Stimulated activated CD4-positive, alpha-beta T cell treated with anti-CD3 and anti-CD28 coated beads, Interleukin-1b, Interleukin-23, amount 100 ng/mL, for 24 hours (primary cell): Measurements from ENCODE around the gene PXT1.
"Not testable (repeated sequence)": the region's sequence is repeated elsewhere in the genome, so short reads cannot be mapped to it uniquely, and the experiment has no call there.

ENCODE experiments used
- DNase-seq, 4 experiments: peaks; one replicate each; pipeline ENCODE4 v3.0.0-alpha.2; 2020; ENCODE audit warnings: low read depth in 4 of 4, low spot score in 1 of 4

The PXT1 gene

DNA sequence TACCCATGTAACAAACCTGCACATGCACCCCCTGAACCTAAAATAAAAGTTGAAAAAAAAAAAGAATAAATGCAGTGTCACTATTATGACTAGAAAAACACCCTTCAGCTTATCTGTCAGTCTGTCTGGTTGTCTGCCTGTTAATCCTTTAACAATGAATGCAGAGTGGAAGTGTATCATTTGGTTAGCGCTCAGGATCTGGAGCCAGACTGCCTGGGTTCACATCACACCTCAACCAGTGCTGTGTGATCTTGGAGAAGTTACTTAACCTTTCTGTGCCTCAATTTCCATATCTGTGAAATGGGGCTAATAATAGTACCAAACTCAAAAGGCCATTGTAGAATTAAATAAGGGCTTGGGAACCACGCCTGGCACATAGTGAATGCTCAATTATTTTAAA lies 72.0 kb downstream of the PXT1 start:
- no peak for DNase-seq

DNA sequence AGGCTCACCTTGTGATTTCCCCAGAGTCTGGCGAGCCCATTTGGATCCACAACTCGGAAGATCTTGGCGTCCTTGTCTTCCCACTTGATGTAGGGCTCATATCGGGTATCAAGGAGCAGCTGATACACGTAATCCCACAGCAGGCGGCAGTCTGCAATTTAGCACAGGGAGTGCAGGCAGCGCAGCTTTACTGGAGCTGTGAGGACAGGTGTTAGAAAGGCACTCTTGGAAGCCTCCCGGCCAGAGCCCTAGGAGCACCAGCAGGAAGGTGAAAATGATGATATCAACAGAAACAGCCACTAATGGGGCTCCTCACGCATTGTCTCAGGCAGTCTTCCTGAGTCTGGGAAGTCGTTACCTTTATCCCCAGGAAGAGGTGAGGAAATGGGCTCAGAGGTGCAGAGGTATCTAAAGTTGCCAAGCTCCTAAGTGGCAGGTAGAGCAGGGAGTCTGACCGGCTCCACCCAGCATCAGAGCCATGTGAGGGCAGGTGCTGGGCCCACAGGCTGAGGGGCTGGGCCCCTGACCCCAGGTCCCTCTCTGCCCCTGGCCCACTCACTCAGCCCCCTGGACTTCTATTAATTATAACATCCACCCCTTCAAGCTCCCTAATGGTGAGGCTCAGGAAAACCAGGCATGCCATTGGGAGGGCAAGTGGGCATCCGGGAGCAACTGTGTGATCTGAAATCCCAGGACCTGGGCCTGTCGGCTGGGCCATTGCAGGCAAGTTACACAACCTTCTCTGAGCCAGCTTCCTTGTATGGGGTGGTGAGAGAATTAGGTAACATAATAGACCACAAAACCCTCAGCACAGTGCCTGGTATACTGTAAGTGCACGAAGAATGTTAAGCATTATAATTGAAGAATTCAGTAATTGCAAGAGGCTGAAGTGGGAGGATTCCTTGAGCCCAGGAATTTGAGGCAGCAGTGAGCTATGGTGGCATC lies 73.5 kb downstream of the PXT1 start:
- no peak for DNase-seq

DNA sequence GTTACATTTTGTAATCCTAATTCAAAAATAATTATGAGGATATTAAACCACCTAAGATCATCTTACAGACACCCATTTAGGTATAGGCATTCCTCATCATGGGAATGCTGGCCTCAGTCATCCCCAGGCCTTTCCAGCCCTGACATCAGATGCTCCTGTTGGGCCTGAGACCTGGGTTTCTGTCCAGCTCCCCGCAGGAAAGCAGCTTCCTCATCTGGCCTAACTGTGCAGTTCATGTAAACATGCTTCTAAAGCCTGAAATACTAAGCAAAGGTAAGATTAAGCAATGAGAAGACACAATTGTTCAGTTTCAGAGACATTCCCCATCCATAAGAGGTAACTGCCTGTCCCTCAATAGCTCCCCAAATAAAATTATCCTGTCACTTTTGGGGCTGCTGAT lies 74.2 kb downstream of the PXT1 start:
- no peak for DNase-seq

DNA sequence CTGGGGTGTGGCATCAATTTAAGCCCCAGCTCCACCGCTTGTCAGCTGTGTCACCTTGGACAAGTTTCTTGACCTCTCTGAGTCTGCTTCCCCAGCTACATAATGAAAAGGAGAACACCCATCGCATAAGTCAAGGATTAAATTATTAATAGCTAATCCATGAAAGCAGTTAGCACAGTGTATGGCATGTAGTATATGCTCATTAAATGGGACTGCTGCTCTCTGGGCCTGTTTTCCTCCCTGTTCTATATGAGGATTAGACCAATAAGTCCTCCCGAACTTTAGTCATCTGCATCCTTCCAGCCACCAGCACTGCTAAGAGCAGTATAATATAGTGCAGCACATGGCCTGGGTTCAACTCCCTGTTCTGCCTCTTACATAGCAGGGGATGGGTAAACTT lies 74.9 kb downstream of the PXT1 start:
- no peak for DNase-seq

DNA sequence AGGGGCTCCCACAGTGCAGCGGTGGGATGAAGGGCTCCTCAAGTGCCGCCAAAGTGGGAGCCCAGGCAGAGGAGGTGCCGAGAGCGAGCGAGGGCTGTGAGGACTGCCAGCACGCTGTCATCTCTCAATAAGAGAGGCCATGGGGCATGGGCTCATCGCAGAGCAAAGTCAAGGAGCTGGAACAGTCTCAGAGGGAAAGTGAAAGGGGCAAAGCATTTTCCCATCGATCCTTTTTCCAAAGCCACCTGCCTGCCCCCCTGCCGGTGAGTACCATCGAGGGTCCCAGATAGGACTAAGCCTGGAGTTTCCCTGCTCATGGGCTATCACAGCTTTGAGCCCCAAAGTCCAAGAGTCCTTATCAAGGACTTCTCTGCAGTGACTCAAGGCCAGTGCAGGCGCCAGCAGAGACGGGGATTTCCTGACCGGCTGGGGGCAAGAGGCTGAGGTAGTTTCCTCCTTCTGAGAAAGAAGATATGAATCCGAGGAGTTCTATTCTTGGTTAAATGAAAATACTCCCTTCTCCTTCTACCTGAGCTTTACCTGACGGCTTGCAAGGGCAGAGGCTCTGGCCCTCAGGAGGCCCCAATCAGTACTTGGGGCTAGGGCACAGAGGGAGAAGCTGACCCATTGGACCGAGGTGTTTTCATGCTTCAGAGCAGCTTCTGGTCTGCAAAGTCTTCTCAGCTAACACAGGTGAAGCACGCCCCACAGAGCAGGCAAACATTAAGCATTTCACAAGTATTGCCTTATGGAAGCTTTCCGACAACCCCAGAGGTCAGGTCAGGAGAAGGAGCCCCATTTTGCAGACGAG lies 77.8 kb downstream of the PXT1 start:
- DNase-seq = no peak

DNA sequence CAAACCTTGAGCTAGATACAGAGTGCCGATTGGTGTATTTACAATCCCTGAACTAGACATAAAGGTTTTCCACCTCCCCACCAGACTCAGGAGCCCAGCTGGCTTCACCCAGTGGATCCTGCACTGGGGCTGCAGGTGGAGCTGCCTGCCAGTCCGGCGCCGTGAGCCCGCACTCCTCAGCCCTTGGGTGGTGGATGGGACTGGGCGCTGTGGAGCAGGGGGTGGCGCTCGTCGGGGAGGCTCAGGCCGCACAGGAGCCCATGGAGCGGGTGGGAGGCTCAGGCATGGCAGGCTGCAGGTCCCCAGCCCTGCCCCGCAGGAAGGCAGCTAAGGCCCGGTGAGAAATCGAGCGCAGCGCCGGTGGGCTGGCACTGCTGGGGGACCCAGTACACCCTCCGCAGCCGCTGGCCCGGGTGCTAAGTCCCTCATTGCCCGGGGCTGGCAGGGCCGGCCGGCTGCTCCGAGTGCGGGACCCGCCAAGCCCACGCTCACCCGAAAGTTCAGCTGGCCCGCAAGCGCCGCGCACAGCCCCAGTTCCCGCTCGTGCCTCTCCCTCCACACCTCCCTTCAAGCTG lies 78.5 kb downstream of the PXT1 start:
- not testable (repeated sequence) for DNase-seq

- DNase-seq = not testable (repeated sequence)
Observed at GRCh38 chr6:36363371-36363752, 79.3 kb downstream of the PXT1 start.

DNA sequence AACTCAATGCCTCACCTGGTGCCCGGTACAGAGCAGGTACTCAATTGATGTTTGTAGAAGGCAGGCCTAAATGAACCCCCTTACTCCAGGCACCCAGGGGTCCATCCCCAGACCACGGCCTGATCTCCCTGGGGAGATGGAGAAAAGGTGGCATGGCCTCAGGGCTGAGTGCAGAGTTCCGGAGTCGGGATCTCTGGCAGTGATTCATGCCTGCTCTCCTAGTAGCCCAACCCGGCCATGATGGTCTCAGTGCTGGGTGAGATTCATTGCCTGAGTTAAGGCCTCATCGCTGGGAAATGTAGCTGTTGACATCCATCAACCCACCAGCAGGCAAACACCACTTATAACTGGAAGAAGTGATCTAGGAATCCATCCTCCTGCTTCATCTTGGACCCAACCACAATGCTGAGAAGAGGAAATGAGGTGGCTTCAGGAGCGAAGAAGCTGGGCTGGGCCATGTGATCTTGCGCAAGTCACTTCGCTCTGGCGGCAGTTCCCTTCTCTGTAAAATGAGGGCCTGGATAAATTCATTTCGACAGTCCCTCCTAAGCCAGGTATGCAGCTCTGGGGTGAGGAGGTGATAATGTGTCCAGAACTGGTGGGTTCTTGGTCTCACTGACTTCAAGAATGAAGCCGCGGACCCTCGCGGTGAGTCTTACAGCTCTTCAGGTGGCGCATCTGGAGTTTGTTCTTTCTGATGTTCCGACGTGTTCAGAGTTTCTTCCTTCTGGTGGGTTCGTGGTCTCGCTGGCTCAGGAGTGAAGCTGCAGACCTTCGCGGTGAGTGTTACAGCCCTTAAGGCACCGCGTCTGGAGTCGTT lies 79.9 kb downstream of the PXT1 start:
- no peak for DNase-seq

GRCh38 chr6:36361071-36361470 lies 81.6 kb downstream of the PXT1 start:
- DNase-seq = no peak

- peak; percentile 35 to 64 (median 53) for DNase-seq
Observed at GRCh38 chr6:36360241-36361054, 82.2 kb downstream of the PXT1 start.

DNA sequence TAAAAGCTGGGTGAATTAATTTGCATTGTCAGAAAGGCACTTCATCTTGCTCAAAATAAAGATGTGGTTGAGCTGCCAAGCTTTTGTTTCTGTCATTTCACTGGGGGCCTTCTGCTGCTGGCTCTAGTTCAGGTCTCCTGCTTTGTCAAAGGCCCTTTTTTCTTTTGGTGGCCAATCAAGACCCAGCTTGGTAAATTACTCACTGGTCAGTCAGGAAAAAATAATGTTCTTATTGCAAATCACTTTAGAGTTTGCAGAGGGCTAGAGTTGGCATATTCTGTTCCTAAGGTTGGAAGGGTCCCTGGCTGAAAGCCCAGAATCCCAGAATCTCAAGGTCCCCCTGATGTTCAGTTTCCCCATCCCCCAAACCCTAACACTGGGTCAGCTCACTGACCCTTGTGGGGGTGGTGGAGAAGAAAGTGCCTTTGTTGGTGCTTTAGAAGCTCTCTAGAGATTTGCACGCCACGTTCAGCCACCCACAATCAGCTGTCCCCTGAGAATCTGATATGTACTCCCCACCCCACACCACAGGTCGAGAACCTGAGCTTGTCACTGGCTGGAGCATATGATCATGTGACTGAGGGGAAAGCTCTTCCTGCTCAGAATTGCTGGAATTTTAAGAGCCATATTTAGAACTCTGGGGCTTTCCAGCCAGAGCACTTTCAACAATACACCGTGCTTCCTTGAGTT lies 84.3 kb downstream of the PXT1 start:
- no peak for DNase-seq

DNA sequence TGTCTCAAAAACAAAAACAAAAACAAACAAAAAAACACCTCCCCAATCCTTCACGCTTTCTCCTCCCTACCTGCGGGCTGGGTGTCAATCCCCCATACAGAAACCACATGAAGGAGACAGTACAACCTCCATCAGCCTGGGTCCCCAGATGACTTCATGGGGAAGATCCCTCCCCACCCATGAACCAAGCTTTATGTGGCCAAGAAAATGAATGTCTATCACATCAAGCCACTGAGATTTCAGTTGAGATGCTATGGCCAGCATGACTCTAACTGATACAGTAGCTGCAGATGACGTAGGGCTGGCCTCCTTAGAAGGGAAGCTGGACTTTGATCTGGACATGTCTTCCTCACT lies 84.8 kb downstream of the PXT1 start:
- no peak for DNase-seq

DNA sequence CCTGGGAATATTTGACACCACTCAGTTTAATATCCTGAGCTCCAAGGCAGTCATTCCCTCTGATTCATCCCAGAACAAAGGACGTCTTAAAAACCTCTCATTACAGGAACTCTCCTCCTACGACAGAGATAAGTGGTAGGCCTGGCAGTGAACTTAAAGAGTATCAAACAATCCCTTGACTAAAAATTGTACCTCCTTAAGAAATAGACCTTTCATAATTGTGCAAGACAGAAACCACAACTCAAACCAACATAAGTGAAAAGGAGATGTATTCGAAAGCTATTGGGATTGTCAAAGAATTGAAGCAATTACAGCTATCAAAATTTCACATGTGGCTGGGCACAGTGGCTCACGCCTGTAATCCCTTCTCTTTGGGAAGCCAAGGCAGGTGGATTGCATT lies 86.8 kb downstream of the PXT1 start:
- DNase-seq = no peak

- DNase-seq = no peak
Observed at GRCh38 chr6:36353411-36353915, 89.2 kb downstream of the PXT1 start.

DNA sequence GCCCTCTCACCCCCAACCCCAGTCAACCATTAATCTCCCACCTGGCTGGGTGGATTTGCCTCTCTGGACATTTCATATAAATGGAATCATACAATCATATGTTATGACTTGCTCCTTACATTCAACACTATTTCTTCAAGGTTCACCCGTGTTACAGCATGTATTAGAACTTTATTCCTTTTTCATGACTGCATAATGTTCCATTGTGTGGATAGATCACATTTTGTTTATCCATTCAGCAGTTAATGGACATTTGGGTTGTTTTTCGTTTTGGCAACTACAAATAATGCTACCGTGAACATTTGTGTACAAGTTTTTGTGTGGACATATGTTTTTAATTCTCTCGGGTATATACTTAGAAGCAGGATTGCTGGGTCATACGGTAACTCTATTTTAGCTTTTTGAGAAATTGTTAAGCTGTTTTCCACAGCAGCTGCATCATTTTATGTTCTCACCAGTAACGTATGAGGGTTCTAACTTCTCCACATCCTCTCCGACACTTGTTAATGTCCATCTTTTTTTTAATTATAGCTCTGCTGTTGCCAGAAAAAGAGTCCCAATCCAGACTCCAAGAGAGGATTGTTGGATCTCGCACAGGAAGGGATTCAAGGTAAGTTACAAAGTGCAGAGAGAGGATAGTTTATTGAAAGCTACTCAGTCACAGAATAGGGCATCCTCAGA lies 90.0 kb downstream of the PXT1 start:
- no peak for DNase-seq

- DNase-seq = no peak
Observed at GRCh38 chr6:36350681-36351571, 91.7 kb downstream of the PXT1 start.

GRCh38 chr6:36350082-36350481 lies 92.6 kb downstream of the PXT1 start:
- no peak for DNase-seq

DNA sequence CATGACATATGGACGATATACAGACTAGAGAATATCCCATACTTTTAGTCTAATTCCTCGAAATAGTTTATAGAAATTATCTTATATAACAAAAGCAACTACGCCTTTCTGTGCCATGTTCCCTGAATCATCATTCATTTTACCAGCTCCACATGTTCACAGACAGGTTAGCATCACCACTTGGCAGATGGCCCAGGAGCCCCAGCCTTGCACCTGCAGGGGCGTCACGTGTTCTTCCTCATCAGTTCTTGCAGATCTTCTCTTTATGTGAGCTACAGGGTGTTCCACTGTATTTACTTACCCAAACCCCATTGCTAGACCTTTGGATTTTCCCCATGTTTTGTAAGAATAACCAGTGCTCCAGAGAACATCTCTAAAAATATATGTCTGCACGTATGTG lies 93.4 kb downstream of the PXT1 start:
- DNase-seq = no peak
